GM18508 (cell line): Measurements from ENCODE around the gene FKBP9.
"Not testable (repeated sequence)": the region's sequence is repeated elsewhere in the genome, so short reads cannot be mapped to it uniquely, and the experiment has no call there.

Source experiments
- ATAC-seq: cut with Tn5 transposase; IDR thresholded peaks from one replicate; pipeline ENCODE4 v1.9.1; 2021; ENCODE audit warnings: moderate number of reproducible peaks; ENCODE audit not compliant: insufficient read depth, unreplicated experiment

Gene FKBP9

DNA sequence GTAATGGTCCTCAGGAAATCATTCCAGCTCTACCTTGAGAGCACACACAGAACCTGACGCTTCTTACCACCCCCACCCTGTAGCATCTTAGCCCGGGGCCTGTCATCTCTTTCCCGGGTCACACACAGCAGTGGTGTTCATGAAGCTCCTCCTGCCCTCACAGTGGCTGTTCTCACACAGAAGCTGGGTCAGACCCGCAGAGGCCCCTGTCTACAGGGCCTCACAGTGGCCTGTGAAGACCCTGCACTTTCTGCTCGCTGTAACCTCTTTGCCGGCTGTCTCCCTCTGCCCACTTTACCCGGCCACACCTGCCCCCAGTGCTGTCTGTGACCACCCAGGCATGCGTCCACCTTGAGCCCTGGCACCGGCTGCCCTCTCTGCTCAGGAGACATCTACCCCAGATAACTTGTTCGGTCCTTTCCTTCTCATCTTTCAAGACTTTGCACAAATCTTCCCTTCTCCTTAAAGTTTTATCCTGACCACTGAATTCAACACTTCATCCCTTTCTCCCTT is 46.9 kb downstream of the FKBP9 start:
- ATAC-seq = not testable (repeated sequence)

DNA sequence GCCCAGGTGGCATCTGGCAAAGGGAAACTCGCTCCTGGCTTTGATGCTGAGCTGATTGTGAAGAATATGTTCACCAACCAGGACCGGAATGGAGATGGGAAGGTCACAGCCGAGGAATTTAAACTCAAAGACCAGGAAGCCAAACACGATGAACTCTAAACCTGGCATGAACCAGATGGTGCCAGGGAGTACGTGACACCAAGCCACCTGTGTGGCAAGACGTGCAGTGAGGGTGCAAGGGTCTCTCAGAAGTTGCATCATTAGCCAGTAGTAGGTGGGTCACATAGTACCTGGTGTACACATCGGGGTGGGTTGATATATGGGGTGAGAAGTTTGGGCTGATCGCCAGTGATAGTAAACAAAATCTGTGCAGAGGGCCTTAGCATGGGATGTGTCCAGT is 48.0 kb downstream of the FKBP9 start:
- ATAC-seq = not testable (repeated sequence)

DNA sequence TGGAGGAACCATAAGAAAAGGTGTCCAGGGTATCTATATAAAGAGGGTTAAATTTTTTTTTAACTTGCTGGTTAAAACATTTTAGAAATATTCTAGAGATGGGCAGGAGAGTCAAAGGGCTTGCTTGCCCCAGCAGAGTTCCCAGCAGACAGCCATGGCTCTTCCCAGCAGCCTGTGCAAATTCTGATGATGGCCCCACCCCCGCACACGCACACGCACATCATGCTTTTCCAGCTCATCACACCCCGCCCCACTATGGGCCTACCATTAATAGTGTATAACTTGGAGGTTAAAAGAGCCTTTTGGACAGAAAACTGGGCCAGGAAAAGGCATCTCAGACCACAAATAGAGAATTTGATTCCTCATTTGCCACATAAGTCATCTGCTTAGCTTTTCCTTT is 48.5 kb downstream of the FKBP9 start:
- ATAC-seq = not testable (repeated sequence)

DNA sequence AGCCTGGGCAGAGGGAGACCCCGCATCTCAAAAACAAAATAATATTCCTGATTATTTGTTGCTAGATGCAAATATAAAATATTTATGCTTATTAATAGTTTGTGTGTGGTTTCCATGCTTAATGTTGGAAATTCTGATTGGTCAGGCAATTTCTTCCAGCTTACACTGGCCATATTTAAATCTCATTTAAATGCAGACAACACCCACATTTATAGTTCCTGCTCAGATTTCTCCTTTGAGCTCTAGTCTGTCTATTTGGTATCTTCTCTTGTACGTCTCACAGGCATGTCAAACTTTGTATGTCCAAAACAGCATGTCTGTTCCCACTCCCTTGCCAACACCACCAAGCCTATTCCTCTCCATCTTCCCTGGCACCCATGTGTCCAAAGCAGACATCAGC is 52.5 kb downstream of the FKBP9 start:
- no peak for ATAC-seq

DNA sequence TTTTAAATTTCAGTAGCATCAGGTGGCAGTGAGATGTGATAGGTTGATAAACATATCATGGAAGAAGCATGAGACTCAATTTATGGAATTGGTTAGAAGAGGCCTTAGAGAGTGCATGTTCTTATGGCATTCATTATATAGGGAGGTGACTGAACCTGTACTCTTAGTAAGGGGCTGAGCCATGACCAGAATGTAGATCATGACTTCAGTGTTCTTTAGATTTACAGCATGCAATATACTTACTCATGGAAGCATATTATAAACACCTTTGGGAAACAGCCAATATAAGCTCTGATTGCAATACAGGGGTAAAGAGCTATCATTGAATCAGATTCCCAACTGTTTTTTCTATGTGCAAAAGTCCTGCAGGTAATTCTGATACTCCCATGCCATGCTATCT is 55.1 kb downstream of the FKBP9 start:
- no peak for ATAC-seq

DNA sequence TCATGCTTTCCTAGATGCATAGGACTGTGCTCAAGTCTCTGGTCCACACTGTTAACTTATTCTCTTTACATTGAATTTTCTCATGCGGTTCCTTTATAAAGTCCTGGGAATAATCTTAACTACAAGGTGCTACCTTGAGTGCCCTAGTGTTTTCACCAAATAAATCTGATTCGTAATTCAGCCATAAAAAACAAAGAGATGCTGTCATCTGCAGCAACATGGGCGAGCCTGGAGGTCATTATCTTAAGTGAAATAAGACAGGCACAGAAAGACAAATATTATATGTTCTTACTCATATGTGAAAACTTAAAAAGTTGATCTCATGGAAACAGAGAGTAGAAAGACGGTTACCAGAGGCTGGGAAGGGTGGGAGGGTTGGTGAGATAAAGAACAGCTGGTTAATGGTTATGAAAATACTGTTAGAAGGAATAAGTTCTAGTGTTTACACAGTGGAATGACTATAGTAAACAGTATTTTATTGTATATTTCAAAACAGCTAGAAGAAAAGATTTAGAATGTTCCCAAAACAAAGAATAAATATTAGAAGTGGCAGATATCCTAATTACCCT is 67.0 kb downstream of the FKBP9 start:
- no peak for ATAC-seq

DNA sequence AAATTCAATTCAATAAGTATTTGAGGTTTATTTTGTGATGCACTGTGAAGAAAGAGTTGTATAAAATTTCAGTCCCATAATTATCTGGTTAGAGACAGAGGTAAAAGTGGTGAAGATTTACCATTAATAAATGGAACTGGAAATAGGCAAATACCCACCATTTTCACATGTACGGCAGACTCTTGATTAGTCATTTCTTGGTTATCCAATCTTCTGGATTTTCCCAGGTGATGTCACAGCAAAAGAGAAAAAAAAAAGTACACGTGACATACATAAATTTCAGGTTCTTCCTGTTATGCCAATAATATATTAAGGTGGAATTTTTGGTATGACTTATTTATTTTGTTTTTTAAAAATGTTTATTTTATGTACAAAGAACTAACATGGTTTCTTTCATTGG is 78.5 kb downstream of the FKBP9 start:
- no peak for ATAC-seq

DNA sequence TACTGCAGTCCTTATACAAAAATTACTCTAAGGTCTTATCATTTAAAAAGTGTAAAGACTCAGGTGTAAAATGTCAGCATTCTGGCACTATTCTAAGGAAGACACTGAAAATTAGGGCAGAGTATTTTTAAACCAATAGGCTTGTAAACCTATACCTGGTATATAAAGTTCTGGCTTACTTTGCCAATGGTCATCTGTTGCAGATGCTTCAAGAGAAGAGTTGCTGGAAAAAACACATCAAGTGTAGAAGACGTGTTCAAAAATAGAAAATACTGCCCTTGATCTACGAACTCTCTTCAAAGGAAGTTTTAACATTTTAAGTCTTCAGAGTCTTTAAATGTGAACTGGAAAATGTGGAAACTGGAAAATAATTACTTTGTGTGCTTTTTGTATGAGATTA is 81.4 kb downstream of the FKBP9 start:
- ATAC-seq = no peak

DNA sequence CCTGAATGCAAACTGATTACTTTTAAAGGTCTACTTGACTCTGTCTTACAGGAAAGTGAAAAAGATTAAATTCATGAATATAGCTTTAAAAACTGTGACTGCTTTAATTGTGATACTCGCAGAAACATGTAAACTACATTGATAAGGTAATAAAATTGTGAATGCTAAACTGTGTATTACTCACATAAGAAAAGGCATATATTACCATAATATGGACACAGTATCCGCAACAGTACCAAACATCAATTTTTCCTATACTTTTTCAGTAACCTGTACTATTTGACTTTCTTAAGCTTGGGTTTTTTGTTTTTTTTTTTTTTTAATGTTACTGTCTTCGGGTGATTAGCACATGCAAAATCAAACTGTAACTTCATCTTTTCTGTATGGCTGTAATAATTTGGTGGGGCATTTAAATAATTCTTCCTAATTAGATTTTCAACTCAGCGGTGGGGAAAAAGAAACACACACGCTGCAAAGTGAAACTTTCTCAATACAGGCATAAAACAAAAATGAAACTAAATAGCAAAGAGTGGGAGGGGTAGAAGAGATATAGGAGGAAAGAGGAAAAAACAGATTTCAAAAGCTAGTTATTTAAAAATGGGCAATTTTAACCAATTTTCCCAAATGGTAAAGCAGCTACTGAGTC is 82.1 kb downstream of the FKBP9 start:
- ATAC-seq = no peak

DNA sequence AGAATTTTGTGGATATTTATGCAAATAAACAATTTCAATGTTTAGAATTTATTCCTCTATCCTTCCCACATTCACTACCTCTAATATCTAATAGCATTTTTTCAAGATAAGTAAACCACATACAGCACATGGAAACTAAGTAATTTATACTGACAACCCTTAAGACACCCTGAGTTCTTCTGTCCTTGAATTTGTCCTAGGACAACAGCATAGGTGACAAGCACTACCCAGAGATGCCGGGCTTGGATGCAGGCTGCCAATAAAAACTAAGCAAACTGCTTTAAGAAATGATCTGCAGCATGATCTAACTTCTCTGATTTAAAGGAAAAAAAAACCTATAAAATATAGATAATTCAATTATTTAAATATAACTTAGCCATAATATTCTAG is 82.7 kb downstream of the FKBP9 start:
- ATAC-seq = no peak

DNA sequence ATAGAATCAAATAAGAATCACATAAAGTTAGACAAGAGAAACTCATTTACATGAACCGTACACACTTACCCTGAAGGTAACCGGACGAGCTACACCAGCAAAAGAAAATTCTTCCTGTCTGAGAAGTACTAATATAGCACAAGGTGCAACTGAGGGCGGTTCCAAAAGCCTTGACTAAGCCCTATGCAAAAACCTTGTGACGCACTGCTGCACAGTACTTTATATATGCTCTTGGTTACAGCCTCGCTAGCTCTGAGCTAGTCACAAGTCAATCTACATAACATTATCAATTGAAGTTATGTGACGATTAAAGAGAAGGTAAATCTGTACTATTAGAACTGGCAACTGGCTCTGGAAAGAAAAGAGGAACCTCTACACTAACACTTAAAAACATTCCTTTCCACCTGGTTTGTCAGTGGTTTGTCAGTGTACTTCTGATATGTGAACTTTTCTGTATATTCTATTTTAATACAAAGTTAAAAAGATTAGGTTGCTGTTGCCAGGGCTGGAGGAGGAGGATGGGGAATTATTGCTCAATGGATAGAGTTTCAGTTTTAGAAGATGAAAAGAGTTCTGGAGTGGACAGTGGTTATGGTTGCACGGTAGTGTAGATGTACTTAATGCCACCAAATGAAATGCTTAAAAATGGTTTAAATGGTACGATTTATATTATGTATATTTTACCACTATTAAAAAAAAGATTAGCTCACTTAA is 83.7 kb downstream of the FKBP9 start:
- ATAC-seq = peak; percentile 89

DNA sequence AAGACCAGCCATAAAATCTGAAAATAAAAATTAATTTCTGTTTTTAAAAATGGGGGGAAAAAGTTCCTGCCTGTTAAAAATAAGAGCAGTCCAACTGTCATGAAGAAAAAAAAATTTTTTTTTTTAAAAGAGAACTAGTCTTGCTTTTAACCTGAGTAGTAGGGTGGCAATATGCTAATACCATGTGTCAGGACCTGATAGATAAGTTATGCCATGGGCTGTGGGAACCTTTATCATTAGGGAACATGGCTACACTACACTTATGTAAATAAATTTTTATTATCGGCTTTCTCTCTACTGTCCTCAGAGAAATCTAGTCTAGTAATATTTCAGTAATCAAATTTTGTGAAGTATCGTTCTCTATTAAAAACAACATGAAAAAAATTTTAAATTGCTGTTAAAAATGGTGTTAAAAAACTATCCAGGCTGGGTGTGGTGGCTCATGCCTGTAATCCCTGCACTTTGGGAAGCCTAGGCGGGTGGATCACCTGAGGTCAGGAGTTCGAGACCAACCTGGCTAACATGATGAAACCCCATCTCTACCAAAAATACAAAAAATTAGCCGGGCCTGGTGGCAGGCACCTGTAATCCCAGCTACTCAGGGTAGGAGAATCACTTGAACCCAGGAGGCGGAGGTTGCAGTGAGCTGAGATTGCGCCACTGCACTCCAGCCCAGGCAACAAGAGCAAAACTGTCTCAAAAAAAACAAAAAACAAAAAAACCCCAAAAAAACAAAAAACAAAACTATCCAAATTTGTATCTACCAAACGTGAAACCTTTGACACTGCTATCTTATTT is 84.6 kb downstream of the FKBP9 start:
- no peak for ATAC-seq

DNA sequence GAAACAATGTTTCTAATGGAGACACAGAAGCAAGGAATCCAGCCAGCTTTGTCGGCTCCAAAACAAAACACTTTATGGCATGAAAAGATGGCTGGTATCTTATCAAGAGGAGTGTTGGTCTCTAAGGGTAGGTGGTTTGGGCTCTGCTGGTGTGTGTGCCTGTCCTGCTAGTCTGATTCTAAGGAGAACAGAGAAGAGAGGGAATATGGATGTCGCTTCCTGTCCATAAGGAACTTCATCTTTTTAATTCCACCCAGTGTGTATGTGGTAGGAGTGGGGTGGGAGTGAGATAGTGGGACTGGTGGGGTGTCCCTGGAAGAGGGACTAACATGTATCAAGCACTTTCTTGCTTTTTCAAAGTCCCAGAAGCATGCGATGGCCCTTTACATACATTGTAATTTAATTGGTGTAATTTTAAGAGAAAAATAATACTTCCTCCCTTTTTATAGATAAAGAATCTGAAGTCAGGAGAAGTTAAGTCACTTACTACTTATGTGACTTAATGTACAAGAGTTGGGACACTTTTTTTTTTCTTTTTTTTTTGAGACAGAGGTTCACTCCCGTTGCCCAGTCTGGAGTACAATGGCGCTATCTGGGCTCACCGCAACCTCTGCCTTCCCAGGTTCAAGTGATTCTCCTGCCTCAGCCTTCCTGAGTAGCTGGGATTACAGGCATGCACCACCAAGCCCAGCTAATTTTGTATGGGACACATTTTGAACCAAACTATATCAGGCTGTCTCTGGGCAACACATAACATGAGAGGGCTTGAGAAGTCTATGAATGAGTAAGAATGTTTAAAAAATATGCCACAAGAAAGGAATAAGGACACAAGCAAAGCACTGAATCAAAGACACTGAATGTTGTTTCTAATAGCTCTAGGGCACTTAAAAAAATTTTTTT is 86.5 kb downstream of the FKBP9 start:
- ATAC-seq = no peak

DNA sequence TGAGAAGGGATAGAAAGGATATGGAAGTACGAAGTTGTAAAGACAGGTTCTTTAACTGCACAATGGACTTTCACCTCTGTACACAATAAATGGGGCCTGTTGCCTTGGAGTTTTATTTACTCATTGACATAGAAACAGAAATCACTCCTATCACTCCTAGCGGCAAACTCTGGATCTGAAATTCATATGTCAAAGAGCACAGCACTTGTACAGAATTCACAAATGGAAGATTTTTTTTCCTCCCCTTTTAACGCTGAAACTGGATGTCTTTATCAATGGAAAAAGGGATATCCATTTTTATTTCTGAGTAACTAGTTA is 87.1 kb downstream of the FKBP9 start:
- ATAC-seq = no peak

DNA sequence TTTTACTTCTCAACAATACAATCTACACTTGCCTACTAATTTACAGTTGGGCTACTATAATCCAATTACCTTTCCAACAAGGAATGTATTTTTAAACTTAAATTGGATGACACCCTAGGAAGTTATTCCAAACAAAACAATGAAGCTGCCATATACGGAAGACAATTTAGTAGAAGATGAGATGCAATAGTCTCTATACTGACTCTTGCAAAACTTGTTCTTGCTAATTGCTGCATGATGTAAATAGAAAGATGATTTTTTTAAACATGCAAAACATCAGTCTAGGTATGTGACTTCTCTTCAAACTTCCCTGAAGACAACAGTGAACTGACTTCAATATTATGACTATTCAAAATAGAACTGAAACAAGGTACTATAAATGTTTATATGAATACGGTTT is 87.7 kb downstream of the FKBP9 start:
- ATAC-seq = no peak

DNA sequence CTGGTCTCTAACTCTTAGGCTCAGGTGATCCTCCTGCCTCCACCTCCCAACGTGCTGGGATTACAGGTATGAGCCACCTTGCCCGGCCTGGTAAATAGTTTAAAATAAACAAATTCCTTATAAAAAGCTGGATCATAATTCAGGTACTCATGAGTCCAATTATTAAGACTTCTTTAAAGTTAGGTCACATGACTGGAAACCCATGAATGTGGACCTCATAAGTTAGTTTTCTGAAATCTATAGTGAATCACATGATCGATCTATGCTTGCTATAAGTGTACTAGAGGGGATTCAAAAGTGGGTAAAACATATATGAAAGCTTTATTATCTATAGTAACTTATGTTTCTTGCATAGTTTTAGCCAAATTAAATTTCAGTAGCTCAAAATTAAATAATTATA is 91.0 kb downstream of the FKBP9 start:
- no peak for ATAC-seq

DNA sequence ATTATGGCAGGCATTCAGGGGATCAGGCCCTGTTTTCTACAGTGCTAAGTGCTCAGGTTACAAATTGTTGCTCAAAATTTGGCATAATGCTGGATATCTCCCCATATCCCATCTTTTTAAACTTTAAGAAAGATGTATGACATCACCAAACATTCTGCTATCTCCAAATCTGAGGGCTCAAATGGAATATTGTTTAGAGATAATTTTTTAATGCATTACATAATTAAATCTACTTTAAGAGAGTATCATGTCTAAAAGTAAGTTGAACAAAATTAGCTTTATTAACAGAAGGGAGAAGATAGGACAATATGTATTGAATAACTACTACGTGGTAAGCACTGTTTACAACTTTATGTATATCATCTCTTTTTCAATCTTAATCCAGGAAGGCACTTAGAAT is 91.5 kb downstream of the FKBP9 start:
- no peak for ATAC-seq

DNA sequence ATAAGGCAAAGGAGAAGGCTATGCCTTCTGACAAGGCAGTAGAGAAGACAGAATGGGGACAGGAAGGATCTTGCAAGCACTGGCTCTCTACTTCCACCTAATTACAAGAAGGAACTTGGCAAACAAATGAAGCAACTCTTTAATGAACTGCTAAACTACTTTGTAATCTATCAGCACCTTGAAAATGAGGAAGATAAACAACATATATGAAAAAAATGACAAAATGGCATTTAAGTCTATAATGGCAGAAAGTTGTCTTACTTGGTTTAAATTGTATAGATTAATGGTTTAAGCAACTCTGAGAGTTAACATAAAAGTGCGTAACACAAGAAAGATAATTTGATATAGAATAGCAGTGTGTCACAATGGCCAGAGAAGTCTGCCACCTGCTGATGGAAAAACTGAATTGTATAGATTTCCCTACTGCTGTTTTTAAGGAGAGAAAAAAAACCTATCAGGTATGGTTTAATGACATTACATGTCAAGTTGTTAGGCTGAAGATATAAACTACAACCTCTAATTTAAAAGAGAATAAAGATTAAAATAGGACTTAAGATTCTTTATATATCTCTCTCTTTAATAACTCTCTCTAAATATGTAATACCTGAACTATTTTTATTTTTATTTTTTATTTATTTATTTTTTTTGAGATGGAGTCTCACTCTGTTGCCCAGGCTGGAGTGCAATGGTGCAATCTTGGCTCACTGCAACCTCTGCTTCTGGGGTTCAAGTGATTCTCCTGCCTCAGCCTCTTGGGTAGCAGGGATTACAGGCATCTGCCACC is 93.5 kb downstream of the FKBP9 start:
- peak; percentile 45 for ATAC-seq

DNA sequence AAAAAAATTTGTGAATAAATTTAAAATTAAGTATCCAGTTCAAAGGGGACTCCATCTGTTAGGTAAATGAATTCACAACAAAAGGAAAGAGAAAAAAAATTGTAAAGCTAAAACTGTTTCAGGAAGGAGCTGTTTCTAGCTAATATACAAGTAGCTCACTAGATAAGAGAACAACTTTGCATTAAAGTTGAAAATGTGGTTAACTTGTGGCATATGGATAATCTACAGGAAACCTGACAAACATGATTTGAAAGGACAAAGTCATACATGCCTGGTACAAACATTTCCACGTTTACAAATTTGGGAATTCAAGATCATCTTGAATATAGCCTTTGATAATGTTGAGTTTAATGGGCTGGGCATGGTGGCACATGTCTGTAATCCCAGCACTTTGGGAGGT is 96.5 kb downstream of the FKBP9 start:
- ATAC-seq = no peak
